OCI-LY3 (cell line): ENCODE data around the gene SIK3.

Source experiments
- H2AFZ ChIP-seq: fragments of 200-600, 300-600 bp; shearing (Covaris generic); 2 replicates; pipeline ENCODE4 v1.6.0; 2014; ENCODE audit warnings: antibody characterized with exemption, low read depth, low read length
- H3K27ac ChIP-seq: fragments of 200-600, 300-600 bp; sonication (generic); 2 replicates; pipeline ENCODE4 v1.5.1; 2014; ENCODE audit warnings: mild to moderate bottlenecking, low read length, moderate library complexity, mixed read lengths
- H3K27me3 ChIP-seq: fragments of 200-600, 300-600 bp; sonication (generic); 2 replicates; pipeline ENCODE4 v1.6.1; 2014; ENCODE audit warnings: low read depth, low read length, mixed read lengths
- H3K36me3 ChIP-seq: fragments of 200-600, 300-600 bp; sonication (generic); replicated peaks from 2 replicates; pipeline ENCODE3; 2014; ENCODE audit warnings: low read depth, low read length, mixed read lengths
- H3K4me1 ChIP-seq: fragments of 300-600, 200-600 bp; sonication (generic); 2 replicates; pipeline ENCODE4 v1.6.1; 2014; ENCODE audit warnings: low read length, mixed read lengths
- H3K4me2 ChIP-seq: fragments of 200-600, 300-600 bp; sonication (generic); 2 replicates; pipeline ENCODE4 v1.6.1; 2014; ENCODE audit warnings: low read length, mixed read lengths
- H3K4me3 ChIP-seq: fragments of 300-600, 200-600 bp; sonication (generic); 2 replicates; pipeline ENCODE4 v1.5.1; 2014; ENCODE audit warnings: antibody characterized with exemption, mild to moderate bottlenecking, low read length, moderate library complexity
- H3K79me2 ChIP-seq: fragments of 300-600, 200-600 bp; shearing (Covaris generic); 2 replicates; pipeline ENCODE4 v1.6.1; 2014; ENCODE audit warnings: mild to moderate bottlenecking, low read length, mixed read lengths
- H3K9ac ChIP-seq: fragments of 300-600, 200-600 bp; shearing (Covaris generic); 2 replicates; pipeline ENCODE4 v1.6.0; 2014; ENCODE audit warnings: mild to moderate bottlenecking, low read length, moderate library complexity
- H3K9me3 ChIP-seq: fragments of 200-600, 300-600 bp; shearing (Covaris generic); 2 replicates; pipeline ENCODE4 v1.6.1; 2014; ENCODE audit warnings: low read length, mixed read lengths; ENCODE audit not compliant: insufficient read depth
- H4K20me1 ChIP-seq: fragments of 200-600, 300-600 bp; sonication (generic); 2 replicates; pipeline ENCODE4 v1.6.1; 2016; ENCODE audit warnings: low read length, mixed read lengths; ENCODE audit not compliant: insufficient read depth
- EZH2phosphoT487 ChIP-seq: fragments of 200-600 bp; shearing (Covaris generic); IDR thresholded peaks from 2 replicates; pipeline ENCODE4 v1.6.1; 2018; ENCODE audit warnings: antibody characterized with exemption, mixed run types, low read depth
- TF ChIP-seq, protein P1 (sequence below): fragments of 200-600, 300-600 bp; sonication (generic); IDR thresholded peaks from 2 replicates; pipeline ENCODE4 v1.5.1; 2014; ENCODE audit warnings: antibody characterized with exemption, low read length, low read depth

The SIK3 gene

DNA sequence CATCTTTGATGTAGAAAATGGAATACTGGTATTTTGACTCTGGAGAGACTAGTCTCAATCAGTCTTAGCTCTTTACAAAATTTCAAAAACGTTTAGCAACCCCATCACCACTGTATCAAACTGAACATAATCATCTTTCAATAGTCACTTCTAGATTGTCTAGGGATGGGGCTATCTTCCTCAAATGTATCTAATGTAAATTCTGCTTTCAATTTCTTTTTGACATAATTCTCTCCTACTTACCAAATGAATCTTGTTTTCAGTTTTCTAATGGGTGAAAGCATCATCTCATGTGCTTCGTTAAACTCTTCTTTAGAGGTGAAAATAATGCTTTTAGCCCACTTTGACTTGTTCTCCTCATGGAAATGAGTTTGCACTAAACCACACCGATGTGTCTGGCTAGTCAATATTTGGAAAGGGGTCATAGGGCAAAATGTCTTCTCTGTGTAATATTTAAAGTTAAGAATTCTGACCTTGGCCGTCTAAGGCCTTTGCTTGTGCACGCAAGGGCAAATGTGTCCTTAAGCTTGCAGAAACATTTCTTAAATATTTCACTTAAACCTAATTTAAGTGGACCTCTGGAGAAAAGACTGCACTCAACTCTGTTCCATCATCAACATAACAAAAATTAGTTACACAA lies 5.2 kb downstream of the SIK3 start:
- Histone ChIP-seq H3K9ac (peak overlapping the region; percentile 38; the same call in 1 of the 2 replicates), H3K36me3 (peaks cover 10% of the 10 kb centered on the region), H3K27me3 (no peaks in the 10 kb centered on the region), H2AFZ (no peak overlapping the region), H3K9me3 (no peaks in the 10 kb centered on the region), H3K4me2 (peak overlapping the region; percentile 95), H3K4me3 (peak overlapping the region; percentile 69), H3K79me2 (peaks cover 97% of the 10 kb centered on the region), H4K20me1 (peaks cover 53% of the 10 kb centered on the region), H3K4me1 (peaks cover 63% of the 10 kb centered on the region), H3K27ac (peak overlapping the region; percentile 56)
- no peak for TF ChIP-seq EZH2phosphoT487
- TF ChIP-seq, protein P1, sequence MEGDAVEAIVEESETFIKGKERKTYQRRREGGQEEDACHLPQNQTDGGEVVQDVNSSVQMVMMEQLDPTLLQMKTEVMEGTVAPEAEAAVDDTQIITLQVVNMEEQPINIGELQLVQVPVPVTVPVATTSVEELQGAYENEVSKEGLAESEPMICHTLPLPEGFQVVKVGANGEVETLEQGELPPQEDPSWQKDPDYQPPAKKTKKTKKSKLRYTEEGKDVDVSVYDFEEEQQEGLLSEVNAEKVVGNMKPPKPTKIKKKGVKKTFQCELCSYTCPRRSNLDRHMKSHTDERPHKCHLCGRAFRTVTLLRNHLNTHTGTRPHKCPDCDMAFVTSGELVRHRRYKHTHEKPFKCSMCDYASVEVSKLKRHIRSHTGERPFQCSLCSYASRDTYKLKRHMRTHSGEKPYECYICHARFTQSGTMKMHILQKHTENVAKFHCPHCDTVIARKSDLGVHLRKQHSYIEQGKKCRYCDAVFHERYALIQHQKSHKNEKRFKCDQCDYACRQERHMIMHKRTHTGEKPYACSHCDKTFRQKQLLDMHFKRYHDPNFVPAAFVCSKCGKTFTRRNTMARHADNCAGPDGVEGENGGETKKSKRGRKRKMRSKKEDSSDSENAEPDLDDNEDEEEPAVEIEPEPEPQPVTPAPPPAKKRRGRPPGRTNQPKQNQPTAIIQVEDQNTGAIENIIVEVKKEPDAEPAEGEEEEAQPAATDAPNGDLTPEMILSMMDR: no peak

- H2AFZ ChIP-seq: no peak overlapping the region
- H4K20me1 ChIP-seq: peaks cover 53% of the 10 kb centered on the region
- H3K4me3 ChIP-seq: no peak overlapping the region
- peaks cover 97% of the 10 kb centered on the region for H3K79me2 ChIP-seq
- peaks cover 10% of the 10 kb centered on the region for H3K36me3 ChIP-seq
- no peaks in the 10 kb centered on the region for H3K27me3 ChIP-seq
- peaks cover 59% of the 10 kb centered on the region for H3K4me1 ChIP-seq
- H3K9ac ChIP-seq: no peak overlapping the region
- H3K9me3 ChIP-seq: no peaks in the 10 kb centered on the region
- H3K27ac ChIP-seq: no peak overlapping the region
- no peak for TF ChIP-seq EZH2phosphoT487
- H3K4me2 ChIP-seq: peak overlapping the region; percentile 95
Observed at GRCh38 chr11:117091753-117092477, 6.3 kb downstream of the SIK3 start.

DNA sequence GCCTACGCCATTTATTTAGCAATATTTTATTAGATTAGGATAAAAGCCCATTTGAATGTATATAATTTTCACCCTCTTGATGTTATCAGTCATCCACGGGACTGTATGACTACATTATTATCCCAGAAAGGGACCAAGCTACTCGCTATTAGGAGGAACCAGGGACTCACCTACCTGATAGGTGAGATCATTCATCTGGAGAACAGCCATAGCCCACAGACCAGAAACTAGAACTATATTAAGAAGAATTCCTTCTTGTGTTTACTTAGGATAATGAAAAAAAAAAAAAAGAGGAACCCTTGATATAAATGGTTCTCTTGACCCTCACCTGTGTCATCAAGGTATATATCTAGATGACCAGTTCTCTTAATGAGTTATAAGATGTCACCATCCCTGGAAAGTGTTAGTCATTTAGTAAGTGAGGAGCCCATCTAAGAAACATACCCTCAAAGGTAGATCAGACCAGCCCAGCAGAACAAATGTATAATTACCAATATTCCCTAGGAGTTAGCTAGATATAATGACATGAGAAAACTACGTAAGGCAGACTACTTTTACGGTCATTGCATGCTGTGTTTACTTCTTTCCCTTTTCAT lies 8.0 kb downstream of the SIK3 start:
- Histone ChIP-seq H3K9me3 (no peaks in the 10 kb centered on the region), H3K27me3 (no peaks in the 10 kb centered on the region), H3K79me2 (peaks cover 95% of the 10 kb centered on the region), H3K9ac (no peak overlapping the region), H3K27ac (no peak overlapping the region), H3K36me3 (peaks cover 5% of the 10 kb centered on the region), H3K4me1 (peaks cover 42% of the 10 kb centered on the region), H3K4me2 (no peak overlapping the region), H2AFZ (no peak overlapping the region), H3K4me3 (no peak overlapping the region), H4K20me1 (peaks cover 39% of the 10 kb centered on the region)
- no peak for TF ChIP-seq EZH2phosphoT487
- TF ChIP-seq, protein P1: no peak

DNA sequence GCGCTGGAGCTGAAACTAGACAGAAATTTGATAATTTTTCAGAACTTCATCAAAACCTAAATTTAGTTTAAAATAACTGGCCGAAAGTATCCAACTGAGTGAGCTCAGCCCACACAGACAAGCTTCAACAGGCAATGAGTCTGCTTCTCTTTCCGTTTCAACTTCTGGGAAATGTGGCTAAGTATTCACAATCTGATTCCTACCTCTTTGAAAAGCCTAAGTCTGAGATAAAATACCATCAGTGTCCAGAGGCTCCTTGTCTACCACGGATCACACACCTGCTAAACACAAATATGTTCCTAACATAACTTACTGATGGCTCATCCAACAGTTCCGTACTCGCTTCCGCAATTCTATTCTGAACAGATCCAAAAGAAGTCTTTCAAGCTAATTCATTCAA lies 8.5 kb downstream of the SIK3 start:
- Histone ChIP-seq H4K20me1 (peaks cover 39% of the 10 kb centered on the region), H3K9ac (no peak overlapping the region), H3K4me3 (no peak overlapping the region), H3K27ac (no peak overlapping the region), H3K36me3 (peaks cover 5% of the 10 kb centered on the region), H3K27me3 (no peaks in the 10 kb centered on the region), H2AFZ (no peak overlapping the region), H3K9me3 (no peaks in the 10 kb centered on the region), H3K79me2 (peaks cover 93% of the 10 kb centered on the region), H3K4me1 (peaks cover 37% of the 10 kb centered on the region), H3K4me2 (no peak overlapping the region)
- TF ChIP-seq EZH2phosphoT487: no peak
- TF ChIP-seq, protein P1: no peak
